Measurements from ENCODE around the gene RGS16.

- TF ChIP-seq CTCF (IDR thresholded peaks at IDR 0.05): no peak
- no peak for TF ChIP-seq POLR2AphosphoS5 (IDR thresholded peaks at IDR 0.05)
- no peak for TF ChIP-seq POLR2A (IDR thresholded peaks at IDR 0.05)
Observed at GRCh38 chr1:182635871-182636270, 31.7 kb upstream of the RGS16 start.

Measured in prostate gland (tissue), 2 donors.